Right lobe of liver (tissue), 6 donors: ENCODE data around the gene STX3. TPM values are rescaled to one million over a fixed set of nuclear protein-coding genes. Genes with fewer than 3 reads are reported as not detected.

ENCODE experiments used
- ATAC-seq, 4 donors: fragments of 200-7000 bp; cut with Tn5 transposase; one replicate each; pipeline ENCODE4 v1.9.1; 2020; ENCODE audit warnings: mild to moderate bottlenecking in 4 of 4, moderate library complexity in 4 of 4
- DNase-seq, 3 donors: peaks; one replicate each; pipeline ENCODE4 v3.0.0-alpha.2; 2020
- H3K27ac ChIP-seq, 3 donors: fragments of 200-600 bp; one replicate each; pipeline ENCODE4 v1.8.0; 2022
- H3K27me3 ChIP-seq, 2 donors: fragments of 200-600 bp; one replicate each; pipeline ENCODE4 v1.8.0; 2022
- H3K36me3 ChIP-seq, 4 donors: fragments of 200-600 bp; sonication (generic) in 1 of 4; one replicate each; pipeline versions ENCODE4 v1.5.1 to v1.8.0; 2017 to 2022; ENCODE audit warnings: control low read depth in 1 of 4
- H3K4me1 ChIP-seq, 4 donors: fragments of 200-600 bp; sonication (generic) in 1 of 4; one replicate each; pipeline versions ENCODE4 v1.5.1 to v1.8.0; 2017 to 2022; ENCODE audit warnings: control low read depth in 1 of 4
- H3K4me3 ChIP-seq, 3 donors: fragments of 200-600 bp; one replicate each; pipeline ENCODE4 v1.8.0; 2022
- H3K9me3 ChIP-seq, 4 donors: fragments of 200-600 bp; sonication (generic) in 1 of 4; one replicate each; pipeline versions ENCODE4 v1.5.1 to v1.8.0; 2017 to 2022; ENCODE audit warnings: control low read depth in 1 of 4
- CTCF ChIP-seq, 4 donors: fragments of 200-600 bp in 3 of 4; fragments of 450-650 bp in 1 of 4; IDR thresholded peaks; one replicate each; pipeline versions ENCODE4 v1.5.1 to v1.8.0; 2016 to 2022; ENCODE audit warnings: antibody characterized with exemption in 4 of 4, mild to moderate bottlenecking in 2 of 4
- POLR2A ChIP-seq: fragments of 450-650 bp; IDR thresholded peaks from one replicate; pipeline ENCODE4 v1.6.1; 2017; ENCODE audit warnings: antibody characterized with exemption, mild to moderate bottlenecking
- WGBS: methylation state at CpG from one replicate; pipeline ENCODE4 v1.1.6; 2018; ENCODE audit warnings: low coverage, low lambda C conversion rate; ENCODE audit not compliant: insufficient coverage; ENCODE audit errors: missing lambda C conversion rate; 5-methylcytosine and 5-hydroxymethylcytosine counted together
- intact Hi-C, 2 donors: fragments of 100-400 bp; cut with DNase I; formaldehyde crosslinking; loops; one replicate each; pipeline versions ENCODE4 v1.11.2 to v1.14.1; 2022
- total RNA-seq, 6 experiments: library from RNA; depleted of rRNA in 2 of 6; stranded (reverse); fragments of >200 nt in 2 of 6; fragmentation: NEBNext Ultra II Directional in 3 of 6; extraction: Animal tissue kit (Norgen Biotek cat#: 25700) in 3 of 6; gene quantifications; one replicate each; pipeline versions ENCODE4 v1.1.0 to v1.2.4, GENCODE V29; 2016 to 2023
- donor health status: DM: no; HTN: yes; CAD: no.
- donor health status: DM: no; HTN: no; CAD: no.
- donor health status: DM: no; HTN: no; CAD: no.
- donor health status: DM: no; HTN: yes; CAD: no.
- donor health status: DM: no; HTN: yes; CAD: no.

Gene STX3
- total RNA-seq, 6 experiments from 2014 or later = 4.5 to 16.5 (median 8.6) TPM

- ATAC-seq (no peak), DNase-seq (no peak)
- H3K9me3 ChIP-seq = no peaks in the 10 kb centered on the region
- H3K27me3 ChIP-seq = no peaks in the 10 kb centered on the region
- peaks cover 0 to 8% (median 0%) of the 10 kb centered on the region in 4 donors for H3K36me3 ChIP-seq
- H3K4me1 ChIP-seq = peaks cover 0 to 10% (median 2%) of the 10 kb centered on the region in 4 donors
- WGBS = 81% methylated on average over 4 of the region's 4 CpGs
- no peak for TF ChIP-seq POLR2A
- TF ChIP-seq CTCF (IDR thresholded peaks at IDR 0.05) = no peak
- no peak overlapping the region for H3K4me3 ChIP-seq
- peak overlapping the region in 1 of 3 donors; percentile 57 for H3K27ac ChIP-seq
- intact Hi-C loops = no loop called here
These were observed 16.4 kb downstream of the STX3 start for GRCh38 chr11:59771605-59772004.

GRCh38 chr11:59773083-59773440, 17.9 kb downstream of the STX3 start:
- no peak for ATAC-seq
- DNase-seq = no peak
- intact Hi-C loops = no loop called here
- 70% methylated on average over 5 of the region's 5 CpGs for WGBS
- no peaks in the 10 kb centered on the region for H3K27me3 ChIP-seq
- peaks cover 0 to 18% (median 8%) of the 10 kb centered on the region in 4 donors for H3K4me1 ChIP-seq
- peak overlapping the region in 2 of 3 donors; percentile 0 to 32 for H3K27ac ChIP-seq
- TF ChIP-seq CTCF (IDR thresholded peaks at IDR 0.05) (no peak), POLR2A (no peak)
- H3K36me3 ChIP-seq = peaks cover 0 to 8% (median 0%) of the 10 kb centered on the region in 4 donors
- no peaks in the 10 kb centered on the region for H3K9me3 ChIP-seq
- no peak overlapping the region for H3K4me3 ChIP-seq

GRCh38 chr11:59776210-59777066, 21.3 kb downstream of the STX3 start:
- Histone ChIP-seq H3K36me3 (peaks cover 0 to 8% (median 0%) of the 10 kb centered on the region in 4 donors), H3K9me3 (no peaks in the 10 kb centered on the region), H3K4me3 (no peak overlapping the region), H3K27ac (peak overlapping the region in 2 of 3 donors; percentile 9 to 34), H3K27me3 (no peaks in the 10 kb centered on the region), H3K4me1 (peaks cover 0 to 22% (median 10%) of the 10 kb centered on the region in 4 donors)
- ATAC-seq = peak; percentile 63 to 78 (median 71)
- WGBS = 30% methylated on average over 5 of the region's 5 CpGs
- intact Hi-C loops = no loop called here
- no peak for DNase-seq
- TF ChIP-seq POLR2A = no peak
- no peak for TF ChIP-seq CTCF (IDR thresholded peaks at IDR 0.05)

GRCh38 chr11:59777104-59777503, 21.9 kb downstream of the STX3 start:
- 85% methylated on average over 5 of the region's 5 CpGs for WGBS
- TF ChIP-seq CTCF (IDR thresholded peaks at IDR 0.05) = no peak
- no peak for TF ChIP-seq POLR2A
- Histone ChIP-seq H3K9me3 (no peaks in the 10 kb centered on the region), H3K27me3 (no peaks in the 10 kb centered on the region), H3K27ac (peak overlapping the region in 2 of 3 donors; percentile 9 to 34), H3K36me3 (peaks cover 0 to 8% (median 0%) of the 10 kb centered on the region in 4 donors), H3K4me3 (no peak overlapping the region), H3K4me1 (peaks cover 0 to 22% (median 10%) of the 10 kb centered on the region in 4 donors)
- ATAC-seq = no peak
- intact Hi-C loops = no loop called here
- DNase-seq = no peak
